ENCODE data around the gene ALX4.

Gene ALX4

DNA sequence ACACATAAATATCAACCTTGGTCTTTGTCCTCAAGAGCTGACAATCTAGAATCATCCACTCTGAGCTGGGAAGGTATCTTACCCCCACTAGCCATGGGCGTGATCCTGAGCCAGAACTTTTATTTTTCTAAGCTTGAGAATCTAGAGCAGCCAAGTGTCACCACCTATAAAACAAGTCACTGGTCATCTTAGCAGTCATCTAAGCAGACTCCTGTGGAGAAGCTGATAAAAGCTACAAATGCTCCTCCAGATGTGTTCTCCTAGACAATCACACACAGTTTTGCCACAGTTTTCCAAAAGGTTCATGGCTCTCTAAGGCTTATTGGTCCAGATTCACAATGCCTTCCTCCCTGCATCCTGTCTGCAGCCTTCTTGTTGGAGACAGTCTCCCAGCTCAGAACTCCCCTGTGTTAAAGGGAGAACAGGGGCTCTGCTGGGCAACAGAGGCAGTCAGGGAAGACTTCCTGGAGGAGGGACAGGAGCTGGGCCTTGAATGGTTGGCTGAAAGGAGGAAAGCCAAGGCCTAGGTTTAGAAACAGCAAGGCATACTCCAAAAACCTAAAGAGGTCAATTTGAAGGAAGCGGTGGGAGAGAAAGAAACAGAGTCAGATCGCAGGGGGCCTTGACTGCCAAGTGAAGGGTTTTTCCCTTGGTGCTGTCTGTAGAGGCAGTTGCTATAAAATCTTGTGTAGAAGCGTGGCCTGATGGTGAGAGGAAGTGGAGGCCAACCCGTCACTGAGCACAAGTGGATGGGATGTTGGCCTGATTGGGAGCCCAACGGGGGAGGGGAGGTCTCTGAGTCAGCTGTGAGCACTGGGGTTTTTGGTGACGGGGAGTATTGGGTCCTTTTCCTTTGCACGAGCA, 42.0 kb downstream of the ALX4 start:
- no peak for DNase-seq (ENCODE audit: low spot score)

DNA sequence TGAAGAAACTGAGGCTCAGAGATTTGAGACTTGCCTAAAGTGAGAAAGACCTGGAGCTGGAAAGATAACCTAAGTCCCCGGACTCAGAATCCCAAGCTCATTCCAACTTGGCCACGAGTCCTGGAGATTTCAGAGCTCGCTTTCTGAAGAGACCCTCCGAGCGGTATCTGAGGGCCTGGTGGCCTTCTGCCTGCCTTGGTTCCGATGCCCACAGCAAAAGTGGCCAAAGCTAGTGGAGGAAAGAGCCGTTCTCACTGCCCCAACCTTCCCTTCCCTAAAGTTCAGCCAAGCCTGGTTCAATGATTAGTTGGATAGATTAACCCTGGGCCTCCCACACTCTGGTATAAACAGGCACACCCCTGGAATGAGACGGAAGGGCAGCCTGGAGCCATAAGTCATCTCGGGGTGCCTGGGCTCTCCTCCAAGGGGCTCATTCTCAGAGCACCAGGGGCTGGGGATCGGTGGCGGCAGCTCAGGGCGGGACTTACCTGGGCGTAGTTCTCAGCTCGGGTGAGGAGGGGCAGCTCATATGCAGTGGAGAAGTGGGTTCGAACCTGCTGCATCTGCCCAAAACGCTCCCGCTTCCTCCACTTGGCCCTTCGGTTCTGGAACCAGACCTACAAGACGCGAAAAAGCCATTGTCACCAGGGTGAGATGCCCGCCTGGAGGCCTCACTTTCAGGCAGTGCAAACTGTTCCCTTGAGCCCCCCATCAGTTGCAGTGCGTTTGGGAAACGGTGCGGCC, 42.8 kb downstream of the ALX4 start:
- no peak for DNase-seq (ENCODE audit: low spot score)

DNA sequence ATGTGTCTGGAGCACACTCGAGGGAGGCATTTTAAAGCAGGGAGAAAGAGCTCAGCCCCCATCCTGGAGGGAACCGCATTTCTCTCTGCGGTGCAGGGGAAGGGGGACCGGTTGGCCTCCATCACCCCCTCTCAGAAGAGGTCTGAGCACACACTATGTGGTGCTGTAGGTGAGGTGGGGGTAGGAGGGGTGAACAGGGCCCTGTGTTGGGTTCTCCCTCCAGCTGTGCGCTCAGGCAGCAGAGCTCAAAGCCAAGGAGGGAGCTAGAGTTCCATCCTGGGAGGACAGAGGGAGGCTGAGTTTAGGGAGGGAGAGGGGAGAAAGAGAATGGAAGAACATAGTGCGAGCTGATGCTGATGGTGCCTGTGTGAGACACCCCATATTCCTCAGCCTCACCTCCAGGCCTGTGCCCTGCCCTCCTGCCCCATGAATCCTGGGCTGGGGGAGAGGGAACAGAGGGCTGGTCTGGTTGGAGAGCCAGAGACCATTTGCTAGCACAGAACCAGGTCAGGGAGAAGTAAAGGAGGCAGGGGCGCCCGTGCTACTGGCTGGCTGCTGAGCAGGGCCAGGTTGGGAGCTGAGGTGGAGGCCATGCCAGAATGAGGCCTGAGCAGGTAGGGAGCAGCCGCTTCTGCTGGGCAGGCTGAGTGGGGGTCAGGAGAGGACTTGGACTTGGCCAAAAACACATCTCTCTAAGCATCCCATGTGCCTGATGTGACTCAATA, 43.7 kb downstream of the ALX4 start:
- no peak for DNase-seq (ENCODE audit: low spot score)

DNA sequence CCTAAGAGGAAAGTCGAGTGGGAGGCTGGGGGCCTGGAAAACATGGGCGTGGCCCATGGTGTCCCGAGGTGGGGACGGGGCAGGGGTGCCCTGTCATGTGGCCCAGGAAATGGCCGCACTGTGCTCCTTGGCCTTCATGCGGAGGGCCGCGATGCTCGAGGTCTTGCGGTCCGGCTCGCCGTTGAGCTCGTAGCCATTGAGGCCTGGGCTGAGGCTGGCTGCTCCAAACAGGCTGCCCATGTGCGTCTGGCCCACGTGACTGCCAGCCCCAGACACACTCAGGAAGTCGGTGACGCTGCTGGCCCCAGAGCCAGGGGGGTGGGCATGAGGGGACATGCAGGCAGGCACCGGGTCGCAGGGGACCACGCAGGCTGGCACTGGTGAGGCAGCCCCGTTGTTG, 45.2 kb downstream of the ALX4 start:
- DNase-seq (ENCODE audit: low spot score): no peak

- no peak for DNase-seq (ENCODE audit: low spot score)
These were observed 45.5 kb downstream of the ALX4 start for GRCh38 chr11:44264438-44264749.

- DNase-seq (ENCODE audit: low spot score): no peak
These were observed 46.1 kb downstream of the ALX4 start for GRCh38 chr11:44263738-44264437.

- no peak for DNase-seq (ENCODE audit: low spot score)
These were observed 47.9 kb downstream of the ALX4 start for GRCh38 chr11:44261800-44262591.

GRCh38 chr11:44260081-44260480, 49.9 kb downstream of the ALX4 start:
- no peak for DNase-seq (ENCODE audit: low spot score)

DNA sequence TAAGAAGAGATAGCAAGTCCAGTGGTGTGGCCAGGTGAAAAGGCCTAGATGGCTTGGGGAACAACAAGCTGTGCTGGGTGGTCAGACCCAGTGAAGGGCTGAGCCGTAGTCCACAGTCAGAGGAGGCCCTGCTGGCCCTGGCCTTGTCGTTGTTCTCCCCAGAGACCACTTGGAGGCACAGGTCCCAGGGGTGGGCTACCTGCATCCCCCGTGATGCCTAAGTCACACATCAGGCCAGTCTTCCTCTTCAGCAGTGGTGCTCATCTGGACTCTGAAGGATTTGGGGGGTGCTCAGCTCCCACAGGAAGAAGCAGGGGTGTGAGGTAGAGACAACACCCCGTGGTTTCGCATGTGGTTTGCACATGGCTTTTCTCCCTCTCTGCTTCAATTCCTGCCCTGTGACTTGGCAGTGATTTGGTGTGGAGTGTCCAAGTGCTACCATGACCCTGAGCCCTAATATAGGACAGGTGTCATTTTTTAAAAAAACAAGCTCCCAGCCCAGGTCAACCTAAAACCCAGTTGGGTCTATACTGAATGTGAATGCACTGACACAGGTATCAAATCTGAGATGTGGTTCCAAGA, 51.0 kb downstream of the ALX4 start:
- no peak for DNase-seq (ENCODE audit: low spot score)

GRCh38 chr11:44258190-44258489, 51.8 kb downstream of the ALX4 start:
- no peak for DNase-seq (ENCODE audit: low spot score)

DNA sequence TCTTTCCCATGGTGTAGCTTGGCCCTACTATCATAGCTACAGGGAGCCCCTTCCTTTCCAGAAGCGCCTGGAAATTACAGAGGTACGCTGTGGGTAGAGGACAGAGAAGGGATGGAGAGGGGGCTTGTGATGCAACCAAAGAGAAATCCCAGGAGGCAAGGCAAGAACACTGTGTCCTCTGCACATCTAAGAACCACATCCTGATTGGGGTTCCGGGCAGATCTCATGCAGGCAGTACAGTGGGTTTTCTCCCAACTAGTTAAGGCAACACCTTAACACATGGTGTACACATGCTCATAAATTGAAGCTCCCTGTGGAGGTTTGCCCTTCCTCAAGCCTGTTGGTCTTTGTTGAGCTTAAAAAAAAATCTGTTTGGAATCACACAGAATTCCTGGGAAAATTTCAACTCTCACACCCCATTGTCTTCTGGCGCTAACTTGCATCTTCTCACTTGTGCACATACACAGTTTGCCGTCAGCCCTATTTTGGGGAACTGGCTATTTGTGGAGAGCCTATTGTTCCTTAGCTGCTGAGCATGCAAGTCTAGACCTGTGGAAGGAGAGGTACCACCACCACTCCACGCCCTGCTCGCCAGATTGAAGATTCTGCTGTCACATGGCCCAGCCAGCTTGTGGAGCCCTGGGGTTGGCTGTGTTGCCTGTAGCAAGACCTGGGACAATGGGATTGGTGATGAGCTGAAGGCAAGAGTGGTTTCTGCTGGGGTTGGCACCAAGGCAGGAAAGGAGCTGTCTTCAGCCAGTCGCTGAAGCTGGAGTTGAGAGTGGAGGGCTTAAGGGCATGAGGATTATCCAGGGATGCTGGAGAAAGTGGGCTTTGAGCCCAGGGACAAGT, 52.4 kb downstream of the ALX4 start:
- no peak for DNase-seq (ENCODE audit: low spot score)

- no peak for DNase-seq (ENCODE audit: low spot score)
These were observed 53.2 kb downstream of the ALX4 start for GRCh38 chr11:44256673-44257291.

DNA sequence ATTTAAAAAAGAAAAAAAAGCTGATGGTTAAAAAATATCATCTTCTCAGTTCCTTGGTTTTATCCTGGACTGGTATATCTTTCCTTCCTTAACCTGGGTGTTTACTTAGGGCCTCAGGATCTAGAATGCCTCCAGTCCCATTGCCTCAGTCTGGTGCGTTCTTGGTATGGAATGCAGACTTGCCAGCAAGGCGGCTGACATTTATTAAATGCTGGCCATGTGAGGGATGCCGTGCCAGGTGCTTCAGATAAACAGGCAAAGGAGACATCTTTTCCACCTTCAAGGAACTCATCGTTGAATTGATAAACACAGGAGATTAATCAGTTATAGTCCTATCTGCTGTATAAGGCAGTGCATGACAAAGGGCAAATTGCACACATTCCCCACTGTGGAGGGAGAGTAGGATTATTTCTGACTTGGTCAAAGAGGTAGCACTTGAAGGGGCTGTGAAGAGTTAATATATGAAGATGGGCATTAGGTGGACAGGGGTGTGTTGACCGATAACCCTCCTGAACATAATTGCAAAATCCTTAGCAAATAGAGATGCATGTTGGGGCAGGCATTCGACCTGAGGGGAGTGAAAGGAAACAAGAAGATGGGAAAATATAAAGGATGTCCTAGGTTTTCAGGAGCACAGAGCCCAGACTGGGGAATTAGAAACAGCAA, 54.4 kb downstream of the ALX4 start:
- DNase-seq (ENCODE audit: low spot score): no peak

DNA sequence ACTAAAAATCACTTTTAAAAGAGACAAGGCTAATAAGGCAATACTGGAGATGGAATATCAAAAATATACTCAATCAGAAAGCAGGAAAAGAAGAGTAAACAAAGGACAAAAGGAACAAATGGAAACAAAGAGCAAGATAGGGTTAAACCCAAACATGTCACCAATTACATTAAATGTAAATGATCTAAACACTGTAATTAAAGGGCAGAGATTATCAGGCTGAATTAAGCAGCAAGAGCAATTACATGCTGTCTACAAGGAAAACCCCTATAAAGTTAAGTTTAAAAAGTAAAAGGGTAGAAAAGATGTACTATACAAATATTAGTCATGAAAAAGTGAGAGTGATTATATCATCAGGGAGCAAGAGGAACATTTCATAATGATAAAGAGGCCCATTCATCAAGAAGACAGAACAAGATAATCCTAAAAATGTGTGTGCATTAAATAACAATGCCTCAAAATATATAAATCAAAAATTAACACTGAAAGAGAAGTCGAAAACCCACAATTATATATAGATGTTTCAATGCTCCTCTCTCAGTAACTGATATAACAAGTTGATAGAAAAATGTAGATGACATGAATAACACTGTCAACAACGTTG, 56.8 kb downstream of the ALX4 start:
- DNase-seq (ENCODE audit: low spot score): no peak

DNA sequence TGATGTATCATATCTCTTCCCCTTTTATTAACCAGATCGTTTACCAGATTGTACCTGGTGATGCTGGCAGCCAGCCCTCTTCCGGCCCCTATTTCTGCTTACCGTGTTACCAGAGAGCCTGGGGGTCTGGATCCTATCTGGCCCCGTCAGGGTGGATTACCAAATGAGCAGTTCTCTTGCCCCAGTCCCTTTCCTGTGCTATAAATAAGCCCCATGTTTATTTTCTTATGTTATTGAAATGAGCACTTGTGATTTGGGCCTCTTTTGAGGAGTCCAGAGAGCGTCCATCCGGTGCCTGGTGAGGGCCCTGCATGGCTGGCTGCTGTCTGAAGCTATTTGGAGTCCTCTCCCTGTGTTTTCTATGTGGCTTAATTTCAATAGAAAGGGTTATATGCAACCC, 59.5 kb downstream of the ALX4 start:
- DNase-seq (ENCODE audit: low spot score): no peak

DNA sequence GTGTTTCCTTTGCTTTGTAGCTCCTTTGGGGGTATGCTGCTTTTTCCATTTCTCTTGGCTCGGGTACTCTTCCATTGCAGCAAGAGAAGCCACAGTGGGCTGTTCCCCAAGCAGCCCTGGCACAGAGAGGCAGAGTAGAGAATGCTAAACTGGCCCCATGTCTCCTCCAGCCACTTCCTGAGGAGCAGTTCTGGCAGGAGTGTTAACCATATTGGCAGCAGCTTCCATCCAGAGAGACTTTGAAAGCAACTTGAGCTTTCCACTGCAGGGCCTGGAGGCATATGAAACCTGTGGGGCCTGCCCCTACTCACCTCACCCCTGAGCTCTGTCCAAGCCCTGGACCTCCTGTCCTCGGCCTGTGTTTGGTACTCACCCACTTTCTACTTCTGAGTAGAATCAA, 61.8 kb downstream of the ALX4 start:
- DNase-seq (ENCODE audit: low spot score): no peak

DNA sequence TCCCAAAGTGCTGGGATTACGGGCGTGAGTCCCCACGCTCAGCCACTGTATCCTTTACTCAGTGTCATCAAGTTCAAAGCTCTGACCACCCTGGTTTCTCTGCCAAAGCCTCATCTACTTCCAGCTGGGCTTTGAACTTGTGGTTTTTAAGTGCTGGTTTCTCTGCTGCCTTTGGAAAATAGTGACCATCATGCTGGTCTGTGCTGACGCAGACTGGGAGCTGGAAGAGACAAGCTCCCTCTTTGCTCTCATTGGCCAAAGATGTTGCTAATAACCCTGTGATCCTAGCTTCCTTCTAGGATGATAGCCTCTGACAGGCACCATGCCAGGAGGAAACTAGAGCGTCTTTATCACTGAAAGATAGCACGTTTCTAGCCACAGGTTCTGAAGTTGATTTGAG, 62.4 kb downstream of the ALX4 start:
- no peak for DNase-seq (ENCODE audit: low spot score)

GRCh38 chr11:44246726-44247125, 63.2 kb downstream of the ALX4 start:
- no peak for DNase-seq (ENCODE audit: low spot score)
